ENCODE measurements around the gene NKD1.
A peak's percentile ranks its signal among the peaks of the same experiment; 100 is the strongest.

NKD1 gene

GRCh38 chr16:50678531-50678930 lies 130.3 kb downstream of the NKD1 start:
- no peak for DNase-seq

- DNase-seq: no peak
Measured at GRCh38 chr16:50679266-50679665, 131.1 kb downstream of the NKD1 start.

DNA sequence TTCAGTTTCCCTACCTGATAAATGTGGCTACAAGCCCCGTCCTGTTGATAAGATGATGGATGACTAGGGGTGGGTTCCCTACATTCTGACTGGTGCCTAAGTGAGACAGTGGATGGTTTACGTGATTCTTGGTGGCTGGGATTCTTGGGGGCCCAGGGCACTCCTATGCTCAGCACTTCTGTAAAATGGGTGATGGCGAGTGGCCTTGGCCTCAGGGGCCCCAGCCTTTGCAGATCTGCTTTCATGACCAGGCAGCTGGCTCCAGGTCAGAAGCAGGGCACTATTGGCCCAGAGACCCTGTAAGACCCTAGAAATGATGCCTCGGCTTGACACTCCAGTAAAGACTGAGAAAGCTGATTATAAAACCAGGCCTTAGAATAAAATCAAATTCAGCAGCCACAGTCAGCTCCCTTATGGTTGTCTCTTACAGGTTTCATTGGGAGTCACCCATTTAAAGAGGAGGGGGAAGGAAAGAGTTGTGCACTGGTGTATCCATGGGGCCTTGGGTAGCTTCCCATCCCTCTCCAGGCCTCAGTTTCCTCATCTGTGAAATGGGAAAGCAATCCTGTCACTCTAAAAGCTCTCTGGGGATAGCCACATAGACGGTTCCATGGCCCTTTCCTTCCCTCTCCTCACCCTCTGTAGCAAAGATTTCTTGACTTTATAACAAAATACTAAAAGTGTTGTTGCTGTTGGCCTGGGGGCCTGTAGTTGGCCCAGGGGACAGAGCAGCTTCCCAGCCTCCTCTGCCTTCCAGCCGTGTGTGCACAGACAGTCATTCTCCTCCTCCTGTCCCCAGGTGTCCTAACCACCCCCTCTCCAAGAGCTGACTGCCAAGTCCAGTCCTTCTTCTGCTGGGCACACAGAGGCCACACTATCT lies 131.7 kb downstream of the NKD1 start:
- no peak for DNase-seq

DNA sequence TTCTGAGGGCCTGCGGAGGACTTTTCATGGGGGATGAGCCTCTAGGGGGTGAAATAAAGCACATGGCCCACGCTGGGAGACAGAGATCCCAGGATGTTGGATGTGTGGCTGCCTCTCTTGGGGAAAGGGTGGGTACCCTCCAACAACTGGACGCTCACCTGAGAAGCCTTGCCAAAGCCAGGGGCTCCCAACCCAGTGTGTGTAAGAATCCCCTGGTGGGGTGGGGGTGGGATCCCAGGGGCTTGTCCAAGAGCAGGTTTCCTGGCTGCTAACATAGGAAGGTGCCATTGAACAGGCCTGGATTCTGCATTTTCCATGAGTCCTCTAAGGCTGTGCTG lies 132.3 kb downstream of the NKD1 start:
- no peak for DNase-seq

DNA sequence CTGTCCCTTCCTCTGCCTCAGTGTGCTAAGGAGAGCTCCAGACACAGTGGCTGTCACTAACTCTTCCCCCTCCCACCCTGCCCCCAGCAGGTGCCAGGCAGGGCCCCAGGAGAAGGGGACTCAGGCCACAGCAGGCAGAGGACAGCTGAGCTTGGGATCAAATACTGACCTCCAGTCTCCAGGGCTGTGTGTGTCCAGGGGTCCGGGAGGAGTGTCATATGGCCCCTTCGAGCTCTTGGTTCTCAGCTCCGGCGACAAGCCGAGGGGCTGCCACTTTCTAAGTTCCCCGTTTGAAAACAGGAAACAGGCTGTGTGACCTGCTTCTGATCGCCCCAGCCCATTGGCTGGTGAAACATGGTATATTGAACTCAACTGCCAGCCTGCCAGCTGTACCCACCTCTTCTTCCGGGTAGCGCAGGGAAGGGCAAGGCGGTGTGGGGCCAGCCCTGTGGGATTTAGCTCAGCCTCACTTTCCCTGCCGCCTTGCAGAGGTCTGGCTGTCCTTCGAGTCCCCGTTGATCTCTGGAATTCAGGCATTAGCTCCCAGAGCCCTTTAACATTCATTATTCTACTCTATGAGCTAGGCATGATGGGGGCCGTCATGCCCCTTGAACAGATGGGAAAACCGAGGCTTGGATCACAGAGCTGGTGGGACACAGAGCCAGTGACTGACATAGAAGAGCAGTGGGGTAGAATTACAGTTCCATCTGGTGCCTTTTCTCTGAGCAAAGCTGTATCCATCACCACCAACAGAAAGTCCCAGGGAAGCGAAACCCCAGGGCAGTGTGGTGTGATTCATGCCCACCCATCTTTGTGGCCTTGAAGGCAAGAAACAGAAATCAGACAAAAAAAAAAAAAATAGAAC lies 133.1 kb downstream of the NKD1 start, which contains the start of gene SNX20:
Gene SNX20 (minus strand): TSS at position 292 of the 865 bp plus-strand sequence. CDS start 3,786 bp downstream, outside the sequence.
- DNase-seq: peak in 1 of 2 donors; percentile 49

- no peak for DNase-seq
Measured at GRCh38 chr16:50683689-50684374, 135.6 kb downstream of the NKD1 start.

- DNase-seq: no peak
Measured at GRCh38 chr16:50684823-50685461, 136.7 kb downstream of the NKD1 start.

GRCh38 chr16:50685462-50686063 lies 137.4 kb downstream of the NKD1 start:
- DNase-seq: no peak

- DNase-seq: no peak
Measured at GRCh38 chr16:50688083-50688482, 139.9 kb downstream of the NKD1 start.

DNA sequence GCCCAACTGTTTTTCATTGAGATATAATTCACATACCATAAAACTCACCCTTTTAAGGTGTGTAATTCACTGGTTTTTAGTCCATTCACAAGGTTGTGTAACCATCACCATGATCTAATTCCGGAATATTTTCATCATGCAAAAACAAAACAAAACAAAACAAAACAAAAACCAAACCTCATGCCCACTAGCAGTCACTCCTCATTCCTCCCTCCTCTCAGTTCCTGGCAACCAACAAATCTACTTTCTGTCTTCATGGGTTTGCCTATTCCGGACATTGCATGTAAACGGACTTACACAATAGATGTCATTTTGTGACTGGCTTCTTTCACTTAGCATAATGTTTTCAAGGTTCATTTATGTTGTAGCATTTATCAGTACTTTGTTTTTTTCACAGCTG lies 140.7 kb downstream of the NKD1 start:
- no peak for DNase-seq

DNA sequence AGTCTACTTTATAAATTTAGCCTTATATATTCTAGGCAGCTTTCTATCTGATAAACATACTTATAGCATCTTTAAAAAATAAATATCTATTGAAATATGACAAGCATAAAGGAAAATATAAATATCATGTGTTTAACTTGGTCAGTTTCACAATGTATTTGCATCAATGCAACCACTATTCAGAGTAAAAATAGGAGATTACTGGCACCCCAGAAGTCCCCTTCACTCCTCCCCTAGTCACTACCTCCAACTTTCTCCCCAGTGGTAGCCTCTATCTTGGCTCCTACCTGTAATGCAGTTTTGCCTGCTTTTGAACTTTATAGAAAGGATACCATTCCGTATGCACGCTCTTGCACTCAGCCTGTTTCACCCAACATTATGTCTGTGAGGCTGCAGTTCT lies 142.0 kb downstream of the NKD1 start:
- DNase-seq: no peak

DNA sequence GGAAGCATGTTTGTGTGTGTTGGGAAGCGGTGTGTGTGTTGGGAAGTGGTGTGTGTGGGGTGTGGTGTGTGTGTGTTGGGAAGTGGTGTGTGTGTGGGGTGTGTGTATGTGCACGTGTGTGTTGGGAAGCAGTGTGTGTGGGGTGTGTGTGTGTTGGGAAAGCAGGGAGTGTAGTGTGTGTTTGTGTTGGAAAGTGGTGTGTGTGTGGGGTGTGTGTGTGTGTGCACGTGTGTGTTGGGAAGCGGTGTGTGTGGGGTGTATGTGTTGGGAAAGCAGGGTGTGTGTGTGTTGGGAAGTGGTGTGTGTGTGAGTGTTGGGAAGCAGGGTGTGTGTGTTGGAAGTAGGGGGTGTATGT lies 144.4 kb downstream of the NKD1 start:
- DNase-seq: no peak

DNA sequence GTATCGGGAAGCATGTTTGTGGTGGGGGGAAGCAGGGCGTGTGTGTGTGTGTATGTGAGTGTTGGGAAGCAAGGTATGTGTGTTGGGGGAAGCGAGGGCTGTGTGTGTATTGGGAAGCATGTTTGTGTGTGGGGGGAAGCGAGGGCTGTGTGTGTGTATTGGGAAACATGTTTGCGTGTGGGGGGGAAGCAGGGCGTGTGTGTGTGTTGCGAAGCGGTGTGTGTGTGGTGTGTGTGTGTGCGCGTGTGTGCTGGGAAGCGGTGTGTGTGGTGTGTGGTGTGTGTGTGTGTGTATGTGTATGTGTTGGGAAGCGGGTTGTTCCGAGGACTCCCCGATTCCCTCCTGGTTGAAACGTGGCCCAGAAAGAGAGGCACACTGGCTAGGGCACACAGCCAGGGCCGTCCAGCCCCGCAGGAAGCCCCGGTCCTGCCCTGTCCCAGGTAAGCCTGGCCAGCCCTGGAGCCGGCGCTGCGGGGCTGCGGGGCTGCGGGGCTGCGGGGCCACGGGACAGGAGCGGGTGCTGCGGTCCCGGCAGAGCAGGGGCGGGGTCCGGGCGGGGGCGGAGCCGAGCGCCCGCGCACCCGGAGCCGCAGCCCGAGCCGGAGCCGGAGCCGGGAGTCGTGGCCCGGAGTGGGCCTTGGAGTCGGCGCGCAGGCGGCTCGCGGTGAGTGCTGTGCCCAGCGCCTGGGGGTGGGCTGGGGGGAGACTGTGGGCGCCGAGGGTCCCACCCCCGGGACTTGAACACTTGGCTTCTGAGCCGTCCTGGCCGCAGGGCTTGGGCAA lies 145.0 kb downstream of the NKD1 start, which contains the start of gene NOD2:
Gene NOD2 (plus strand): TSS at position 608 of the 783 bp plus-strand sequence. CDS start 5,890 bp downstream, outside the sequence.
- DNase-seq: no peak

DNA sequence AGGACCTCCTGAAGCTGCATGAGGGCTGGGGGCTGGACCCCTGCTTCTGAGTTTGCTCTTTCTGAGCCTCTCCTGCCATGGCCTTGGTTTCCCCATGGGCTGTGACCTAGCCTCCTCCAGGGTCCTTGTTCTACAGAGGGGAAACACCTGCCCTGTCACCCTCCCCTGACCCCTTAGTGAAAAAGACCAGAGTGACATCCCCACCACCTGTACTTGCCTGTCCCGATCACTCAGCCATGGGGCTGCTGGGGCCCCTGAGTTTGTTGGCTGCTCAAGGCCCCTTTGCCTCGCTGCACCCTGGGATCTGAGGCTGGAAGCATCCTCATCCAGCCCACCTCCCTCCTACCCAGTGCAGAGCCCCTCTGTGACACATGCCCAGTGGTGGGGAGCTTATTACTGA lies 146.0 kb downstream of the NKD1 start:
- DNase-seq: no peak

- DNase-seq: no peak
Measured at GRCh38 chr16:50695017-50696000, 147.1 kb downstream of the NKD1 start.

GRCh38 chr16:50696126-50696525 lies 147.9 kb downstream of the NKD1 start:
- no peak for DNase-seq

GRCh38 chr16:50696575-50697420 lies 148.6 kb downstream of the NKD1 start:
- DNase-seq: peak; percentile 47 to 60

- no peak for DNase-seq
Measured at GRCh38 chr16:50697421-50697715, 149.2 kb downstream of the NKD1 start.
